Osteocyte (in vitro differentiated cells): ENCODE results near the gene BANF2. TPM values are rescaled to one million over a fixed set of nuclear protein-coding genes. Genes with fewer than 3 reads are reported as not detected.

Experiments used
- DNase-seq: peaks from one replicate; pipeline ENCODE4 v3.0.0; 2021; ENCODE audit warnings: mixed read lengths; ENCODE audit not compliant: unreplicated experiment; ENCODE audit errors: extremely low spot score
- H3K27ac Mint-ChIP-seq: one replicate; pipeline ENCODE4 v1.8.0; 2021; ENCODE audit warnings: mild to moderate bottlenecking, mixed read lengths; ENCODE audit not compliant: unreplicated experiment
- H3K27me3 Mint-ChIP-seq: one replicate; pipeline ENCODE4 v1.8.0; 2021; ENCODE audit warnings: mixed read lengths; ENCODE audit not compliant: unreplicated experiment
- H3K36me3 Mint-ChIP-seq: one replicate; pipeline ENCODE4 v1.8.0; 2021; ENCODE audit warnings: mixed read lengths; ENCODE audit not compliant: unreplicated experiment
- H3K4me1 Mint-ChIP-seq: one replicate; pipeline ENCODE4 v1.8.0; 2021; ENCODE audit warnings: mixed read lengths; ENCODE audit not compliant: unreplicated experiment
- H3K4me3 Mint-ChIP-seq: one replicate; pipeline ENCODE4 v1.8.0; 2021; ENCODE audit warnings: mild to moderate bottlenecking, moderate library complexity, mixed read lengths; ENCODE audit not compliant: unreplicated experiment
- H3K9me3 Mint-ChIP-seq: one replicate; pipeline ENCODE4 v1.8.0; 2021; ENCODE audit warnings: mixed read lengths; ENCODE audit not compliant: unreplicated experiment
- CTCF ChIP-seq: fragments of 200-600 bp; sonication (generic); IDR thresholded peaks from 2 replicates; pipeline ENCODE4 v1.5.0; 2021; ENCODE audit warnings: antibody characterized with exemption, mild to moderate bottlenecking, moderate library complexity
- total RNA-seq: library from RNA; stranded (reverse); gene quantifications from 2 replicates; pipeline ENCODE4 v1.2.1, GENCODE V29; 2021

BANF2 gene
- total RNA-seq, 1 donor from 2014 or later, result not detected

GRCh38 chr20:17652411-17652810 lies 47.4 kb upstream of the BANF2 start:
- Mint-ChIP-seq H3K27ac (peak overlapping the region; percentile 18), H3K9me3 (no peaks in the 10 kb centered on the region), H3K4me3 (no peak overlapping the region), H3K27me3 (no peaks in the 10 kb centered on the region), H3K4me1 (peaks cover 61% of the 10 kb centered on the region), H3K36me3 (peaks cover 32% of the 10 kb centered on the region)
- no peak for TF ChIP-seq CTCF
- no peak for DNase-seq

GRCh38 chr20:17653835-17654648 lies 45.7 kb upstream of the BANF2 start:
- no peak for DNase-seq

GRCh38 chr20:17654649-17655285 lies 45.0 kb upstream of the BANF2 start:
- Mint-ChIP-seq H3K4me1 (peaks cover 48% of the 10 kb centered on the region), H3K36me3 (peaks cover 42% of the 10 kb centered on the region), H3K9me3 (no peaks in the 10 kb centered on the region), H3K27me3 (no peaks in the 10 kb centered on the region), H3K27ac (peak overlapping the region; percentile 66), H3K4me3 (no peak overlapping the region)
- peak; percentile 75 for TF ChIP-seq CTCF
- no peak for DNase-seq

More at GRCh38 chr20:17653835-17654648, 45.7 kb upstream of the BANF2 start:
- no peaks in the 10 kb centered on the region for H3K27me3 Mint-ChIP-seq
- H3K4me1 Mint-ChIP-seq, result peaks cover 54% of the 10 kb centered on the region
- peaks cover 41% of the 10 kb centered on the region for H3K36me3 Mint-ChIP-seq
- no peak for TF ChIP-seq CTCF
- H3K4me3 Mint-ChIP-seq, result no peak overlapping the region
- H3K9me3 Mint-ChIP-seq, result no peaks in the 10 kb centered on the region
- peak overlapping the region; percentile 66 for H3K27ac Mint-ChIP-seq

- H3K4me3 Mint-ChIP-seq, result no peak overlapping the region
- no peaks in the 10 kb centered on the region for H3K27me3 Mint-ChIP-seq
- H3K9me3 Mint-ChIP-seq, result no peaks in the 10 kb centered on the region
- no peak for DNase-seq
- peaks cover 47% of the 10 kb centered on the region for H3K36me3 Mint-ChIP-seq
- TF ChIP-seq CTCF, result peak; percentile 11
- H3K27ac Mint-ChIP-seq, result peak overlapping the region; percentile 66
- H3K4me1 Mint-ChIP-seq, result peaks cover 46% of the 10 kb centered on the region
Observed at GRCh38 chr20:17655286-17655651, 44.5 kb upstream of the BANF2 start.

GRCh38 chr20:17655865-17656479 lies 43.8 kb upstream of the BANF2 start:
- H3K4me1 Mint-ChIP-seq, result peaks cover 51% of the 10 kb centered on the region
- H3K9me3 Mint-ChIP-seq, result no peaks in the 10 kb centered on the region
- no peaks in the 10 kb centered on the region for H3K27me3 Mint-ChIP-seq
- no peak for TF ChIP-seq CTCF
- peak overlapping the region; percentile 39 for H3K27ac Mint-ChIP-seq
- H3K36me3 Mint-ChIP-seq, result peaks cover 50% of the 10 kb centered on the region
- no peak overlapping the region for H3K4me3 Mint-ChIP-seq
- no peak for DNase-seq
